ENCODE results near the gene GRIK4. TPM values are rescaled to one million over a fixed set of nuclear protein-coding genes. Genes with fewer than 3 reads are reported as not detected.

The GRIK4 gene
- total and polyA plus RNA-seq, 2 donors (not counting 1 experiment from before 2014, with no cell fraction given) = 0.12 to 0.27 TPM

DNA sequence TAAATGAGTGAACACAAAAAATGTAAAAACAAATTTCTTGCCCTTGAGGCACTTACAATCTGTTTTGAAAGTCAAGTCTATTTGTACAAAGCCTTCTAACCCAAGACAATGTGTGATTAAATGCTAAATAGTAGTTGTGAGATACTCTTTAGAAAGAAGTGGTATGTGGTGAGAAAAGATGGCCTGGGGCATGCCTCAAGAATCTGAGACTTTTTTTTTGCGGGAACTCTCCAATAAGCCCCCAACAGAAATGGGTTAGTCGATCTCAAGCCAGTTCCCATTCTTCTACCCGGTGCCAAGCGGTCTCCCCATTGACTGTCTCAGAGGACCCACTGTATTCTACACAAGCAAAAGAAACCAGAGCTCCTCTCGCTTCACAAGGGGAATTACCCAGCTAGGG is 485.4 kb downstream of the GRIK4 start:
- no CpG with 5 or more reads among the region's 5 CpGs for WGBS (ENCODE audit: insufficient coverage)
- Histone ChIP-seq H3K4me1 (ENCODE audit: control insufficient read depth in 2 of 2, insufficient read depth in 2 of 2, low read length in 2 of 2) (no peaks in the 10 kb centered on the region), H4K20me1 (ENCODE audit: control insufficient read depth, insufficient read depth, low read length, poor library complexity, severe bottlenecking) (no peaks in the 10 kb centered on the region), H3K9ac (ENCODE audit: low read length) (no peak overlapping the region), H3K9me3 (ENCODE audit: control extremely low read depth in 1 of 3, control insufficient read depth in 2 of 3, insufficient read depth in 1 of 3, low read length in 2 of 3) (no peaks in the 10 kb centered on the region), H3K36me3 (replicated peaks in 1 of 2; ENCODE audit: control extremely low read depth in 1 of 2, control insufficient read depth in 1 of 2, extremely low read depth in 1 of 2, insufficient read depth in 2 of 2, low read length in 1 of 2) (no peaks in the 10 kb centered on the region), H3K79me2 (ENCODE audit: control insufficient read depth, insufficient read depth, low read length) (no peaks in the 10 kb centered on the region), H3K4me3 (ENCODE audit: control extremely low read depth in 1 of 5, extremely low read depth in 1 of 5, insufficient read depth in 1 of 5, low read depth in 2 of 5, low read length in 4 of 5) (no peak overlapping the region), H3K4me2 (replicated peaks; ENCODE audit: low read depth, low read length, poor library complexity, severe bottlenecking) (no peak overlapping the region), H3K27me3 (replicated peaks in 1 of 4; ENCODE audit: control extremely low read depth in 1 of 4, control insufficient read depth in 3 of 4, insufficient read depth in 4 of 4, low read length in 3 of 4) (peaks cover 0 to 10% (median 0%) of the 10 kb centered on the region in 4 experiments), H2AFZ (ENCODE audit: insufficient read depth, low read depth, low read length, poor library complexity, severe bottlenecking) (no peak overlapping the region), H3K27ac (ENCODE audit: low read length in 2 of 2) (no peak overlapping the region)
- no peak for TF ChIP-seq EZH2 (IDR thresholded peaks at IDR 0.05; ENCODE audit: borderline replicate concordance, insufficient read depth, low read depth, low read length, poor library complexity, severe bottlenecking)
- TF ChIP-seq, protein P1, sequence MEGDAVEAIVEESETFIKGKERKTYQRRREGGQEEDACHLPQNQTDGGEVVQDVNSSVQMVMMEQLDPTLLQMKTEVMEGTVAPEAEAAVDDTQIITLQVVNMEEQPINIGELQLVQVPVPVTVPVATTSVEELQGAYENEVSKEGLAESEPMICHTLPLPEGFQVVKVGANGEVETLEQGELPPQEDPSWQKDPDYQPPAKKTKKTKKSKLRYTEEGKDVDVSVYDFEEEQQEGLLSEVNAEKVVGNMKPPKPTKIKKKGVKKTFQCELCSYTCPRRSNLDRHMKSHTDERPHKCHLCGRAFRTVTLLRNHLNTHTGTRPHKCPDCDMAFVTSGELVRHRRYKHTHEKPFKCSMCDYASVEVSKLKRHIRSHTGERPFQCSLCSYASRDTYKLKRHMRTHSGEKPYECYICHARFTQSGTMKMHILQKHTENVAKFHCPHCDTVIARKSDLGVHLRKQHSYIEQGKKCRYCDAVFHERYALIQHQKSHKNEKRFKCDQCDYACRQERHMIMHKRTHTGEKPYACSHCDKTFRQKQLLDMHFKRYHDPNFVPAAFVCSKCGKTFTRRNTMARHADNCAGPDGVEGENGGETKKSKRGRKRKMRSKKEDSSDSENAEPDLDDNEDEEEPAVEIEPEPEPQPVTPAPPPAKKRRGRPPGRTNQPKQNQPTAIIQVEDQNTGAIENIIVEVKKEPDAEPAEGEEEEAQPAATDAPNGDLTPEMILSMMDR (IDR thresholded peaks at IDR 0.05) = no peak
- Mint-ChIP-seq H3K4me1 (no peaks in the 10 kb centered on the region), H3K27me3 (peaks cover 21% of the 10 kb centered on the region), H3K4me3 (no peak overlapping the region), H3K9me3 (ENCODE audit: insufficient read depth) (no peaks in the 10 kb centered on the region), H3K27ac (no peak overlapping the region)
- intact Hi-C loops (cut with micrococcal nuclease) = no loop called here
- ATAC-seq (ENCODE audit: low read depth) = no peak
- CTCF ChIA-PET = no interaction called here
- DNase-seq = no peak
- POLR2A ChIA-PET = no interaction called here

DNA sequence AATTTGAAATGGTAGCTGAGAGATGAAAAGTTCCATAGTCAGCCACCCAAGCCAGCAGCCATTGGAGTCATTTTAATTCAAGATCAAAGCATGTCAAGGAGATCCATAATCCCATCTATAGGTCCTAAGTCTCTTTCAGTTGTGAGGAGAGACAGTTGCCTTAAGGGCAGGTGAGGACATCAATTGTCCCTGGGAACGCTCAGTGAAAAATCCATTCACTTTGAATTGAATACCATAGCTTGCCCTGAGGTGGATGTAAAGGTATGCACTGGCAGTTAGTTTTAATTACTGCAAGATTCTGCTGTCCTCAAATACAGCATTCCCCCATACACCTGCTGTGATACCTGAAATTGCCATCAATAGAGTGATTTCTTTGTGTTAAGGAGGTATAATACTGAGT is 487.0 kb downstream of the GRIK4 start:
- no peaks in the 10 kb centered on the region for H3K9me3 ChIP-seq (ENCODE audit: control extremely low read depth in 1 of 3, control insufficient read depth in 2 of 3, insufficient read depth in 1 of 3, low read length in 2 of 3)
- no peaks in the 10 kb centered on the region for H3K9me3 Mint-ChIP-seq (ENCODE audit: insufficient read depth)
- ChIA-PET POLR2A (no interaction called here), CTCF (interaction anchor here (1.1 kb wide), 1 partner anchor 9 kb away, joined by 3 read pairs; no protein-coding TSS in a partner anchor)
- peaks cover 0 to 10% (median 0%) of the 10 kb centered on the region in 4 experiments for H3K27me3 ChIP-seq (replicated peaks in 1 of 4; ENCODE audit: control extremely low read depth in 1 of 4, control insufficient read depth in 3 of 4, insufficient read depth in 4 of 4, low read length in 3 of 4)
- peaks cover 27% of the 10 kb centered on the region for H3K27me3 Mint-ChIP-seq
- H3K4me2 ChIP-seq (replicated peaks; ENCODE audit: low read depth, low read length, poor library complexity, severe bottlenecking) = no peak overlapping the region
- TF ChIP-seq, protein P1 (IDR thresholded peaks at IDR 0.05) = no peak
- no peak for TF ChIP-seq EZH2 (IDR thresholded peaks at IDR 0.05; ENCODE audit: borderline replicate concordance, insufficient read depth, low read depth, low read length, poor library complexity, severe bottlenecking)
- H3K4me3 ChIP-seq (ENCODE audit: control extremely low read depth in 1 of 5, extremely low read depth in 1 of 5, insufficient read depth in 1 of 5, low read depth in 2 of 5, low read length in 4 of 5) = no peak overlapping the region
- H3K4me1 ChIP-seq (ENCODE audit: control insufficient read depth in 2 of 2, insufficient read depth in 2 of 2, low read length in 2 of 2) = no peaks in the 10 kb centered on the region
- ATAC-seq (ENCODE audit: low read depth) = no peak
- H3K79me2 ChIP-seq (ENCODE audit: control insufficient read depth, insufficient read depth, low read length) = no peaks in the 10 kb centered on the region
- H2AFZ ChIP-seq (ENCODE audit: insufficient read depth, low read depth, low read length, poor library complexity, severe bottlenecking) = no peak overlapping the region
- no peak overlapping the region for H3K27ac Mint-ChIP-seq
- intact Hi-C loops (cut with micrococcal nuclease) = no loop called here
- H3K36me3 ChIP-seq (replicated peaks in 1 of 2; ENCODE audit: control extremely low read depth in 1 of 2, control insufficient read depth in 1 of 2, extremely low read depth in 1 of 2, insufficient read depth in 2 of 2, low read length in 1 of 2) = no peaks in the 10 kb centered on the region
- no peak overlapping the region for H3K4me3 Mint-ChIP-seq
- no peak overlapping the region for H3K27ac ChIP-seq (ENCODE audit: low read length in 2 of 2)
- no peak for DNase-seq
- H4K20me1 ChIP-seq (ENCODE audit: control insufficient read depth, insufficient read depth, low read length, poor library complexity, severe bottlenecking) = no peaks in the 10 kb centered on the region
- no CpG with 5 or more reads among the region's 1 CpG for WGBS (ENCODE audit: insufficient coverage)
- H3K4me1 Mint-ChIP-seq = no peaks in the 10 kb centered on the region
- H3K9ac ChIP-seq (ENCODE audit: low read length) = no peak overlapping the region
